Measurements from ENCODE around the gene AOPEP.

DNA sequence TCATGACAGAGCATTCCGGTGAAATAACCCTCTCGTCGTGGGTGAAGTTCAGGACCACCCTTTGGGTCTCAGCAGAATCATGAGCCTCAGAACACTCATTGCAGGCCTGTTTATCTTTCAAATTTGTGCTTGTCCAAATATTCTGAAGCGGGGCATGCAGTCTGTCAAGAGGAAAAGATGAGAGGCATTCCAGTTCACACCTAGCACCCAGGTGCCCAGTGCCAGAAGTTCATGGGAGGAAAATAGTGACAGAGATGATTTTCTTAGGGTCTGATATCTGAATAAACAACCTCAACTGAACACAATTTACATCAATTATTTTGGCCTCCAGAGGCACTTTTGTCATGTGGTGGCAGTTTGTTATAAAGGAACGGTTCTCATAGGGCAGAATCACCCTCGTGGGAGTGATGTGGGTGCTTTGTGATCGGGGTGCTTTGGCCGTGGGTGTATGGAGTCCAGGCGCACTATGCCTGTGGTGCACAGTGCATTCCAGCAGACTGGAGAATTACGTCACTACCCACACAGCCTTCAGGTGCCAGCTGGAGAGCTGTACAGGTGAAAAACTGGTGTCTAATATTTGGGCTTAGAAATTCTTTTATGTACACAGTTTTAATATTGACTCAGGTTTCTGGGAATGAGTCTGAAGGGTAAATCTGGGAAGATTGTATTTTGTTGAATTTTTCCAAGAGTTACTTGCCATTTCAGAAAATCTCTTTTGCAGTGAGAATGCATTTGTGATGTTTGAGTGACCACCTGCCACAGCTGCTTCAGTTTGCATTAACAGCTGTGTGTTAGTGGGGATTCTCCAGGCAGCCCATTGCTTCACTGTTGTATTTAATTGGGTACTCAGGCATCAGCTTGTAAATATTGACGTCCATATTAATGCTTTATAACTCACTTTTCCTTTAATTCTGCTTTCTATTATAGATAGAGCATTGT is 301.7 kb downstream of the AOPEP start:
- TF ChIP-seq, protein P1, sequence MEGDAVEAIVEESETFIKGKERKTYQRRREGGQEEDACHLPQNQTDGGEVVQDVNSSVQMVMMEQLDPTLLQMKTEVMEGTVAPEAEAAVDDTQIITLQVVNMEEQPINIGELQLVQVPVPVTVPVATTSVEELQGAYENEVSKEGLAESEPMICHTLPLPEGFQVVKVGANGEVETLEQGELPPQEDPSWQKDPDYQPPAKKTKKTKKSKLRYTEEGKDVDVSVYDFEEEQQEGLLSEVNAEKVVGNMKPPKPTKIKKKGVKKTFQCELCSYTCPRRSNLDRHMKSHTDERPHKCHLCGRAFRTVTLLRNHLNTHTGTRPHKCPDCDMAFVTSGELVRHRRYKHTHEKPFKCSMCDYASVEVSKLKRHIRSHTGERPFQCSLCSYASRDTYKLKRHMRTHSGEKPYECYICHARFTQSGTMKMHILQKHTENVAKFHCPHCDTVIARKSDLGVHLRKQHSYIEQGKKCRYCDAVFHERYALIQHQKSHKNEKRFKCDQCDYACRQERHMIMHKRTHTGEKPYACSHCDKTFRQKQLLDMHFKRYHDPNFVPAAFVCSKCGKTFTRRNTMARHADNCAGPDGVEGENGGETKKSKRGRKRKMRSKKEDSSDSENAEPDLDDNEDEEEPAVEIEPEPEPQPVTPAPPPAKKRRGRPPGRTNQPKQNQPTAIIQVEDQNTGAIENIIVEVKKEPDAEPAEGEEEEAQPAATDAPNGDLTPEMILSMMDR (conservative IDR thresholded peaks at IDR 0.05), result no peak
- TF ChIP-seq ZFX (IDR thresholded peaks at IDR 0.05), result no peak
